ENCODE data around the gene AKR1E2.

AKR1E2 gene

GRCh38 chr10:4825868-4826791, at the start of gene AKR1E2:
TSS of gene AKR1E2 (plus strand) at chr10:4826207. CDS start at chr10:4826325, 118 bp downstream.
- peak; percentile 89 for DNase-seq

- peak; percentile 51 for DNase-seq
Measured at GRCh38 chr10:4776234-4776638, 49.8 kb upstream of the AKR1E2 start.

GRCh38 chr10:4778761-4779160, 47.2 kb upstream of the AKR1E2 start:
- no peak for DNase-seq

- no peak for DNase-seq
Measured at GRCh38 chr10:4780091-4780490, 45.9 kb upstream of the AKR1E2 start.

GRCh38 chr10:4780782-4781181, 45.2 kb upstream of the AKR1E2 start:
- no peak for DNase-seq

- DNase-seq: no peak
Measured at GRCh38 chr10:4781955-4782354, 44.1 kb upstream of the AKR1E2 start.

- DNase-seq: no peak
Measured at GRCh38 chr10:4784667-4785333, 41.2 kb upstream of the AKR1E2 start.

- no peak for DNase-seq
Measured at GRCh38 chr10:4786043-4786839, 39.8 kb upstream of the AKR1E2 start.

GRCh38 chr10:4790045-4790444, 36.0 kb upstream of the AKR1E2 start:
- DNase-seq: no peak

- no peak for DNase-seq
Measured at GRCh38 chr10:4790922-4791321, 35.1 kb upstream of the AKR1E2 start.

- no peak for DNase-seq
Measured at GRCh38 chr10:4792381-4792780, 33.6 kb upstream of the AKR1E2 start.

- DNase-seq: no peak
Measured at GRCh38 chr10:4801405-4801804, 24.6 kb upstream of the AKR1E2 start.

- DNase-seq: no peak
Measured at GRCh38 chr10:4802711-4803487, 23.1 kb upstream of the AKR1E2 start.

GRCh38 chr10:4803822-4804221, 22.2 kb upstream of the AKR1E2 start:
- DNase-seq: no peak

GRCh38 chr10:4804465-4804864, 21.5 kb upstream of the AKR1E2 start:
- DNase-seq: no peak

- no peak for DNase-seq
Measured at GRCh38 chr10:4806534-4806933, 19.5 kb upstream of the AKR1E2 start.

- no peak for DNase-seq
Measured at GRCh38 chr10:4807761-4808507, 18.1 kb upstream of the AKR1E2 start.

- DNase-seq: no peak
Measured at GRCh38 chr10:4809156-4809555, 16.9 kb upstream of the AKR1E2 start.

GRCh38 chr10:4810092-4810491, 15.9 kb upstream of the AKR1E2 start:
- DNase-seq: no peak

GRCh38 chr10:4812046-4812445, 14.0 kb upstream of the AKR1E2 start:
- DNase-seq: no peak

- DNase-seq: no peak
Measured at GRCh38 chr10:4813023-4813422, 13.0 kb upstream of the AKR1E2 start.

- DNase-seq: no peak
Measured at GRCh38 chr10:4813496-4813895, 12.5 kb upstream of the AKR1E2 start.

All from activated CD4-positive, alpha-beta T cell treated with anti-CD3 and anti-CD28 coated beads, Interleukin-10, Interleukin-2, amounts not matched to agents 100 ng/mL and 50 ng/mL, durations not matched to agents 16 hours and 8 hours (primary cell).